IPS DF 4.7 (cell line): ENCODE data around the gene EMILIN1.
"Not testable (repeated sequence)": the region's sequence is repeated elsewhere in the genome, so short reads cannot be mapped to it uniquely, and the experiment has no call there.

Experiments used
- DNase-seq: peaks from one replicate; pipeline ENCODE4 v3.0.0-alpha.2; 2013; ENCODE audit warnings: low spot score; ENCODE audit errors: extremely low read depth

EMILIN1 gene

GRCh38 chr2:27053776-27054175, 24.6 kb upstream of the EMILIN1 start:
- no peak for DNase-seq

- DNase-seq, result no peak
Measured at GRCh38 chr2:27054721-27055120, 23.7 kb upstream of the EMILIN1 start.

GRCh38 chr2:27057184-27057583, 21.2 kb upstream of the EMILIN1 start:
- DNase-seq, result no peak

GRCh38 chr2:27058210-27058609, 20.2 kb upstream of the EMILIN1 start:
- DNase-seq, result no peak

- DNase-seq, result no peak
Measured at GRCh38 chr2:27059141-27059820, 19.1 kb upstream of the EMILIN1 start.

GRCh38 chr2:27060323-27060722, 18.1 kb upstream of the EMILIN1 start:
- DNase-seq, result no peak

- DNase-seq, result no peak
Measured at GRCh38 chr2:27065128-27065527, 13.3 kb upstream of the EMILIN1 start.

- no peak for DNase-seq
Measured at GRCh38 chr2:27067385-27067784, 11.0 kb upstream of the EMILIN1 start.

- DNase-seq, result no peak
Measured at GRCh38 chr2:27069436-27069835, 9.0 kb upstream of the EMILIN1 start.

GRCh38 chr2:27069961-27070618, 8.3 kb upstream of the EMILIN1 start:
- DNase-seq, result no peak

GRCh38 chr2:27070653-27071276, 7.7 kb upstream of the EMILIN1 start:
- DNase-seq, result no peak

GRCh38 chr2:27071277-27071989, 7.0 kb upstream of the EMILIN1 start, which contains the start of gene OST4:
Gene OST4 (minus strand): TSS chr2:27071654.
- DNase-seq, result no peak

- DNase-seq, result no peak
Measured at GRCh38 chr2:27071990-27072830, 6.2 kb upstream of the EMILIN1 start.

- no peak for DNase-seq
Measured at GRCh38 chr2:27072920-27073319, 5.5 kb upstream of the EMILIN1 start.

- DNase-seq, result no peak
Measured at GRCh38 chr2:27073782-27074181, 4.6 kb upstream of the EMILIN1 start.

GRCh38 chr2:27074738-27075565, 3.5 kb upstream of the EMILIN1 start:
- DNase-seq, result no peak

GRCh38 chr2:27075566-27075871, 2.9 kb upstream of the EMILIN1 start:
- DNase-seq, result not testable (repeated sequence)

- DNase-seq, result no peak
Measured at GRCh38 chr2:27076323-27076722, 2.1 kb upstream of the EMILIN1 start.

GRCh38 chr2:27077231-27077630, 1.2 kb upstream of the EMILIN1 start:
- DNase-seq, result no peak
